Activated T-helper 17 cell treated with anti-CD3 and anti-CD28 coated beads, Interleukin-2, amount 50 U/mL, for 72 hours (primary cell): ENCODE results near the gene SLCO3A1. TPM values are rescaled to one million over a fixed set of nuclear protein-coding genes. Genes with fewer than 3 reads are reported as not detected.

Experiments
- ATAC-seq: fragments of 150-1000 bp; cut with Tn5 transposase; replicated peaks from 2 replicates; pipeline ENCODE4 v1.10.0; 2021; ENCODE audit warnings: mild to moderate bottlenecking, moderate library complexity
- H3K27ac Mint-ChIP-seq: one replicate; pipeline ENCODE4 v1.8.0; 2022; ENCODE audit warnings: mixed read lengths
- H3K27me3 Mint-ChIP-seq: one replicate; pipeline ENCODE4 v1.8.0; 2022; ENCODE audit warnings: mixed read lengths
- H3K36me3 Mint-ChIP-seq: one replicate; pipeline ENCODE4 v1.8.0; 2022; ENCODE audit warnings: low read depth, mild to moderate bottlenecking, mixed read lengths
- H3K4me1 Mint-ChIP-seq: one replicate; pipeline ENCODE4 v1.8.0; 2022; ENCODE audit warnings: mixed read lengths
- H3K4me3 Mint-ChIP-seq: one replicate; pipeline ENCODE4 v1.8.0; 2022; ENCODE audit warnings: mild to moderate bottlenecking, mixed read lengths
- H3K9me3 Mint-ChIP-seq: one replicate; pipeline ENCODE4 v1.8.0; 2022; ENCODE audit warnings: mixed read lengths
- total RNA-seq, 2 donors: library from RNA; stranded (reverse); gene quantifications; one replicate each; pipeline ENCODE4 v1.2.3, GENCODE V29; 2022

Gene SLCO3A1
- total RNA-seq, 2 donors from 2014 or later = 7.0 to 11.0 TPM

DNA sequence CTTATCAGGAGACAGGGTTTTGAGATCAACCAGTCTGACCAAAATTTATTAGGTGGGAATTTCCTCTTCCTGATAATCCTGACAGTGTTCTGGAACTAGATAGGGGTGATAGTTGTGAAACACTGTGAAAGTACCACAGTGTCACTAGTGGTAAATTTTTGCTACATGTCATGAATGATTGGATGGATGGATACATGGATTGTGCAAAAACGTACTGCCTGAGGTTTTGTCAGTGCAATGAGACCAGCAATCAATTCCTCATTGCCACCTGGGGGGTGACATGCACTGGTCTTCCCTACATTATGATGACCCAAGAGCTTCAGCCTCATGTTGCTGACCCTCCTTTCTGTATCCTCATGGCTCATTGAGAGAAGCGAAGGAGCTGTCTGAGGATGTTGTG lies 123.5 kb downstream of the SLCO3A1 start:
- no peak overlapping the region for H3K4me3 Mint-ChIP-seq
- no peak overlapping the region for H3K27ac Mint-ChIP-seq
- ATAC-seq = no peak
- no peaks in the 10 kb centered on the region for H3K9me3 Mint-ChIP-seq
- H3K27me3 Mint-ChIP-seq = no peaks in the 10 kb centered on the region
- peaks cover 16% of the 10 kb centered on the region for H3K4me1 Mint-ChIP-seq
- no peaks in the 10 kb centered on the region for H3K36me3 Mint-ChIP-seq

GRCh38 chr15:91980502-91981267 lies 127.2 kb downstream of the SLCO3A1 start:
- H3K36me3 Mint-ChIP-seq = no peaks in the 10 kb centered on the region
- no peak for ATAC-seq
- H3K4me3 Mint-ChIP-seq = no peak overlapping the region
- H3K4me1 Mint-ChIP-seq = peaks cover 9% of the 10 kb centered on the region
- H3K27ac Mint-ChIP-seq = no peak overlapping the region
- H3K9me3 Mint-ChIP-seq = no peaks in the 10 kb centered on the region
- H3K27me3 Mint-ChIP-seq = no peaks in the 10 kb centered on the region

DNA sequence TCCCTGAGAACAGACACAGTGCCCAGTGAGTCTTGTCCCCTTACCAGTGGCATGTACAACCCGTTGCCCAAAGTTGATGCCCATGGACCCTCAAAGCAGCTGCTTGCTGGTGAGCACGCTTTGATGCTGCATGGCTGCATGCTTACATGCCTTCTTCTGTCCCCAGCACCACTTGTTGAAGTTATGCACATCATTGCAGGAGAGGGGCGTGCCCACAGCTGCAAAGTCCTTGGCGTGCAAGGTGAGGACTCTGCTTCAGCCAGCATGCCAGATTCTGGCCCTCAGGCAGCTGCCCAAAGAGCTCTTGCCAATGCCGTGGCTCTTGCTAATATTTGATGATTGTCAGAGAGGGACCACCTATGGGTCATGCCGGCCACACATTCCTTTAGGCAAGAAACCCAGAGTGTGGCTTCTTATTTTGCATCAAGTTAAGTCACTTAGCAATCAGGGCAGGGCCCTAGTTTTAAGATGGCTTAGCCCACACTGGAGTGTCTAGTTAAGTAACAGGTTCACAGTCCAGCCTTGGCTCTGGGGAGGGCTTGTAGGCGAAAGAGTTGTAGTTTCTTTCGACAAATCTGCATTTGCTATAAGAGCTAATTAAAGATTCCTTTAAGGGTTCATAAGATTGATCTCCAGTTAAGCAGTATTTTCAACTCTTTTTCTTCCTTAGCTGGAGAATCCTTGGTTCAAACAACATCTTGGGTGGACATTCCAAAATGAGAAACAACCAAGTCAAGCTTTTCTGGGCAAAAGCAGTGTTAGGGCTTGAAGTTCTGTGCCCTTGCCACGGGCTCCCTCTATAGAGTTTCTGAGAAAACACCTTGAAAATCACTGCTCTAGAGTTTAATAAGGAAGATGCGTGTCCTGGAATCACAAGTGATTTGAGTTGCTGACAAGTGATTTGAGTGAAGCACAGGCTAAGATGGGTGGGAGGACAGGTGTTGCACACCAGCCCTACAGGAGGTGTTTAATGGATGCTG lies 128.6 kb downstream of the SLCO3A1 start:
- H3K9me3 Mint-ChIP-seq = no peaks in the 10 kb centered on the region
- peaks cover 9% of the 10 kb centered on the region for H3K4me1 Mint-ChIP-seq
- no peak overlapping the region for H3K4me3 Mint-ChIP-seq
- H3K36me3 Mint-ChIP-seq = no peaks in the 10 kb centered on the region
- ATAC-seq = no peak
- no peaks in the 10 kb centered on the region for H3K27me3 Mint-ChIP-seq
- no peak overlapping the region for H3K27ac Mint-ChIP-seq

GRCh38 chr15:91983729-91984340 lies 130.3 kb downstream of the SLCO3A1 start:
- Mint-ChIP-seq H3K27me3 (no peaks in the 10 kb centered on the region), H3K4me1 (peaks cover 9% of the 10 kb centered on the region), H3K4me3 (no peak overlapping the region), H3K36me3 (no peaks in the 10 kb centered on the region), H3K27ac (no peak overlapping the region), H3K9me3 (no peaks in the 10 kb centered on the region)
- ATAC-seq = no peak

GRCh38 chr15:91985297-91985696 lies 131.8 kb downstream of the SLCO3A1 start:
- no peaks in the 10 kb centered on the region for H3K36me3 Mint-ChIP-seq

DNA sequence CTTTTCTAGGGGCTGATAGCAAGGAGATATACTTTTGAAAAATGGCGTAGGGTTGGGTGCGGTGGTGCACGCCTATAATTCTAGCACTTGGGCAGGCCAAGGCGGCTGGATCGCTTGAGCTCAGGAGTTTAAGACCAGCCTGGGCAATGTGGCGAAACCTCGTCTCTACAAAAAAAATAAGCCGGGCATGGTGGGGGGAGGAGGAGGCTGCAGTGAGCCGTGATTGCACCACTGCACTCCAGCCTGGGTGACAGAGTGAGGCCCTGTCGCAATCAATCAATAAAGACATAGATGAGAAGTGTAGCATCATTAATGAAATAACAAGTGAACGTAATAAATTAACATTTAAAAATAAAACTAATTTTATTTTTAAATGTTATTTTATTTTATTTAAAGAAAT lies 134.6 kb downstream of the SLCO3A1 start:
- ATAC-seq = no peak
- Mint-ChIP-seq H3K9me3 (no peaks in the 10 kb centered on the region), H3K36me3 (no peaks in the 10 kb centered on the region), H3K4me1 (peaks cover 9% of the 10 kb centered on the region), H3K27ac (no peak overlapping the region), H3K27me3 (no peaks in the 10 kb centered on the region), H3K4me3 (no peak overlapping the region)

More at GRCh38 chr15:91985297-91985696, 131.8 kb downstream of the SLCO3A1 start:
- Mint-ChIP-seq H3K4me3 (no peak overlapping the region), H3K9me3 (no peaks in the 10 kb centered on the region), H3K4me1 (peaks cover 10% of the 10 kb centered on the region), H3K27ac (no peak overlapping the region), H3K27me3 (no peaks in the 10 kb centered on the region)
- ATAC-seq = no peak

- H3K27ac Mint-ChIP-seq = no peak overlapping the region
- ATAC-seq = no peak
- H3K9me3 Mint-ChIP-seq = no peaks in the 10 kb centered on the region
- H3K36me3 Mint-ChIP-seq = no peaks in the 10 kb centered on the region
- H3K27me3 Mint-ChIP-seq = no peaks in the 10 kb centered on the region
- H3K4me1 Mint-ChIP-seq = peaks cover 5% of the 10 kb centered on the region
- no peak overlapping the region for H3K4me3 Mint-ChIP-seq
Observed at GRCh38 chr15:91988655-91989054, 135.1 kb downstream of the SLCO3A1 start.

- no peaks in the 10 kb centered on the region for H3K27me3 Mint-ChIP-seq
- no peak for ATAC-seq
- peaks cover 6% of the 10 kb centered on the region for H3K4me1 Mint-ChIP-seq
- H3K27ac Mint-ChIP-seq = no peak overlapping the region
- H3K36me3 Mint-ChIP-seq = no peaks in the 10 kb centered on the region
- H3K9me3 Mint-ChIP-seq = no peaks in the 10 kb centered on the region
- H3K4me3 Mint-ChIP-seq = no peak overlapping the region
Observed at GRCh38 chr15:91989821-91990220, 136.3 kb downstream of the SLCO3A1 start.

DNA sequence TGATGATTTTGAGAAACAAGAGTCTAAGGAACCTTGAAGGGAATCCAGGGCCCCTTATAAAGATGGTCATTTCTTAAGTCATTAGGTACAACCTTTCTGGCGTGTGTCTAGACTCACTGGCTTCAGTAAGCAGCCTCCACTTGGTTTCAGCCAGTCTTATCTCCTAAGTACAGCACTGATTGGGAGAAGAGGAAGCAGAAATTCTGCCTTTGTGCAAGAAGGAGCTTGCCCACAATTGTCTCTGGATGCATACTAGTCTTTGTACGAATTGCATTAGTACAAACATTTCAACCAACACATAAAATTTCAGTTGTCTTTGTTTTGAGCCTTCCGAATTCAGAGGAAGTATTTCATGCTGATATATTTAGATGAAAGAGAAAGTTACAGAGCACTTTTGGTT lies 139.4 kb downstream of the SLCO3A1 start:
- Mint-ChIP-seq H3K4me1 (peaks cover 18% of the 10 kb centered on the region), H3K36me3 (no peaks in the 10 kb centered on the region), H3K27me3 (no peaks in the 10 kb centered on the region), H3K9me3 (no peaks in the 10 kb centered on the region), H3K4me3 (no peak overlapping the region), H3K27ac (no peak overlapping the region)
- ATAC-seq = no peak

DNA sequence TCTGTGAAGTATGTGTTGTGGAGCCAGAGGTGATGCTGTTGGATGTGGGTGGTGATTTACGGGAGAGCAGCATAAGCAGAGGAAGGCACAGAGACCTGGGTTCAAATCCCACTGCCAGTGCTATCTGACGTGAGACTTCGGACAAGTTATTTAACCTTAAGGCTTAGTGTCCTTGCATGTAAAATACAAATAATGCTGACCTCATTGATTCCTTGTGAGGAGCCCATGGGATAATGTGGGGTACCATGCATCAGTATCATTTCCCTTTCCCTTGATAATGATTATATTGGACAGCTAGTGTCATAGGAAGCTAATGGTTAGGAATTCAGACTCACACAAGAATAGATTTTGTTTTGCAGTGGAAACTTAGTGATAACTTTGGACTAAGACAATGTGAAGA lies 141.6 kb downstream of the SLCO3A1 start:
- no peak for ATAC-seq
- no peak overlapping the region for H3K27ac Mint-ChIP-seq
- H3K27me3 Mint-ChIP-seq = no peaks in the 10 kb centered on the region
- no peaks in the 10 kb centered on the region for H3K9me3 Mint-ChIP-seq
- no peaks in the 10 kb centered on the region for H3K36me3 Mint-ChIP-seq
- no peak overlapping the region for H3K4me3 Mint-ChIP-seq
- peaks cover 18% of the 10 kb centered on the region for H3K4me1 Mint-ChIP-seq

DNA sequence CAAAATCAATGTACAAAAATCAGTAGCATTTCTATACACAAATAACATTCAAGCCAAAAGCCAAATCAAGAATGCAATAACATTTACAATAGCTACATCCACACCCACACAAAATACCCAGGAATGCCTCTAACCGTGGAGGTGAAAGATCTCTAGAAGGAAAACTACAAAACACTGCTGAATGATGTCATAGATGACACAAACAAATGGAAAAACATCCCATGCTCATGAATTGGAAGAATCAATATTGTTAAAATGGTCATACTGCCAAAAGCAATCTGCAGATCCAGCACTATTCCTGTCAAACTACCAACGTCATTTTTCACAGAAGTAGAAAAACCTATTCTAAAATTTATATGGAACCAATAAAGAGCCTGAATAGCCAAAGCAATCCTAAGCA lies 143.7 kb downstream of the SLCO3A1 start:
- H3K4me1 Mint-ChIP-seq = peaks cover 18% of the 10 kb centered on the region
- no peaks in the 10 kb centered on the region for H3K36me3 Mint-ChIP-seq
- H3K27ac Mint-ChIP-seq = no peak overlapping the region
- ATAC-seq = no peak
- H3K27me3 Mint-ChIP-seq = no peaks in the 10 kb centered on the region
- no peaks in the 10 kb centered on the region for H3K9me3 Mint-ChIP-seq
- no peak overlapping the region for H3K4me3 Mint-ChIP-seq

- Mint-ChIP-seq H3K9me3 (no peaks in the 10 kb centered on the region), H3K27ac (no peak overlapping the region), H3K27me3 (no peaks in the 10 kb centered on the region), H3K36me3 (no peaks in the 10 kb centered on the region), H3K4me1 (peaks cover 17% of the 10 kb centered on the region), H3K4me3 (no peak overlapping the region)
- no peak for ATAC-seq
Observed at GRCh38 chr15:92000709-92001108, 147.2 kb downstream of the SLCO3A1 start.

DNA sequence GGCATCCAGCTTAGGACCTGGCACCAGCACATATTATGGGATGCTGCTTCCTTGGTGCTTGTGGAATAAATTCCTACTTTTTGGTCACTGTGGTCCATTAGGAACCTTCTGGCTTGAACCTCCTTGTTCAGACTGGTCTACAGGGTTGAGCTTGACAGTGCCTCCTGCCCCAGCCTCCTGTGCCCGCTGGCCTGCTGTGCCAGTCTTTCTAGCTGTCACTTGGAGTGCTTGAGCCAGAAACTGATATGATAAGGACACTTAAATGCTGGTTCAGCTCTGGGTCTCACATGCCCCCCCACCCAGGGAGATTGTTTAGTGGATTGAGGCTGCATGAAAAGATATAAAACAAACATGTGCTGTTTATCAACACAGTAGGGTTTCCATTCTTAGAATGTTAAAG lies 147.8 kb downstream of the SLCO3A1 start:
- Mint-ChIP-seq H3K9me3 (no peaks in the 10 kb centered on the region), H3K4me1 (peaks cover 17% of the 10 kb centered on the region), H3K27me3 (no peaks in the 10 kb centered on the region), H3K4me3 (no peak overlapping the region), H3K36me3 (no peaks in the 10 kb centered on the region), H3K27ac (no peak overlapping the region)
- no peak for ATAC-seq

DNA sequence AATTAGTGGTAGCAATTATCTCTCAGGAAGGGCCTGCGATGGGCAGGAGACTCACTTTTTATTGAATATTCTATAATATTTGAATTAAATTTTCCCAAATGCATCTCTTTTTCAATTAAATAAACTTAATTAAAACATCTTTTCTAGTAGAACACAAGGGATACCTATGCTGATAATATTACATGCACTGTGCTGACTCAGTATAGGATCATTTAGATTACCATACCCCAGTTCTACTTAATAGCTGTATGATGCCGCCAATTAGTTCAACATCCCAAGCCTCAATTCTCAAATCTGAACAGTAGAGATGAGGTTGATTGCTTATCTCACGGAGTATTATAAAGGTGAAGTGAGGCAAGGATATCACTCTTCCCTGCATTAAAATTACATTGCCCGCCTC lies 149.2 kb downstream of the SLCO3A1 start:
- Mint-ChIP-seq H3K36me3 (no peaks in the 10 kb centered on the region), H3K27ac (no peak overlapping the region), H3K27me3 (no peaks in the 10 kb centered on the region), H3K4me3 (no peak overlapping the region), H3K4me1 (peaks cover 20% of the 10 kb centered on the region), H3K9me3 (no peaks in the 10 kb centered on the region)
- no peak for ATAC-seq
